Duodenal mucosa (tissue), 2 donors: ENCODE measurements around the gene PLCG2.

Experiments
- H3K27ac ChIP-seq: one replicate; pipeline ENCODE4 v1.7.0; 2013; ENCODE audit warnings: low read depth, low read length
- H3K27me3 ChIP-seq, 2 donors: one replicate each; pipeline ENCODE4 v1.7.0; 2013; ENCODE audit warnings: low read length in 2 of 2, control low read depth in 1 of 2; ENCODE audit not compliant: insufficient read depth in 2 of 2, control insufficient read depth in 1 of 2
- H3K36me3 ChIP-seq, 2 donors: one replicate each; pipeline ENCODE4 v1.7.0; 2013; ENCODE audit warnings: low read length in 2 of 2, control low read depth in 1 of 2; ENCODE audit not compliant: insufficient read depth in 2 of 2, control insufficient read depth in 1 of 2
- H3K4me1 ChIP-seq, 2 donors: one replicate each; pipeline ENCODE4 v1.7.0; 2013; ENCODE audit warnings: low read length in 2 of 2, control low read depth in 1 of 2; ENCODE audit not compliant: insufficient read depth in 2 of 2, control insufficient read depth in 1 of 2
- H3K4me3 ChIP-seq, 2 donors: one replicate each; pipeline ENCODE4 v1.7.0; 2013; ENCODE audit warnings: low read length in 2 of 2, low read depth in 1 of 2
- H3K9ac ChIP-seq, 2 donors: one replicate each; pipeline ENCODE4 v1.7.0; 2013; ENCODE audit warnings: low read length in 2 of 2, low read depth in 1 of 2
- H3K9me3 ChIP-seq, 2 donors: one replicate each; pipeline ENCODE4 v1.7.0; 2013; ENCODE audit warnings: low read length in 2 of 2, control low read depth in 1 of 2; ENCODE audit not compliant: control insufficient read depth in 1 of 2

Gene PLCG2

DNA sequence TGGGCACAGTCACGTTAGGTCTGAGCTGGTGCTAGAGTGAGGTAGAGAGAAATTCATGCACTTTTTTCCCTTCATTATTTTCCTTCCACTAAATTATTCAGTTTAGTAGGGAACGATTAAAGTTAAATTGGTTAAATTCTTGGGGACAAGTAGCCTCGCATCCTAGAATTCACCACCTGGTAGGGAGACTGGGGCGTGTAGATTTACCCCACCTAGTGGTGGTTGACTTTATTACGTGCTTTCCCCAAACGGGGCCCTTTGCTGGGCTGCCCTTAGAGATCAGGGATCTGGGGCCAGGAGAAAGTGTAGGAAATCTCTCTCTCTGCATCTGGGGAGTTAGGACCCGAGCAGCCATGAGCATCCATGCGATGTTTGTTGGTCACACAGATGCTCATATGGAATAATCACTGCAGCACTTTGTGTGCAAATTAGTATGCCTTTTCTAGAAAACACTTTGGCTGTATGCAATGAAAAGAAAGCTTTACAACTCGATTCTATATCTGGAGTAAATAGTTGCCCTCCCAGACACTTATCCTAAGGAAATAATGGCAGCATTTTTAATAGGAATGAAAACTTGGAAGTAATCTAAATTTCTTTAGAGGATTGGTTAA is 107.0 kb downstream of the PLCG2 start:
- Histone ChIP-seq H3K36me3 (peaks cover 4 to 20% of the 10 kb centered on the region in 2 donors), H3K4me3 (no peak overlapping the region), H3K9me3 (no peaks in the 10 kb centered on the region), H3K4me1 (no peaks in the 10 kb centered on the region), H3K27ac (no peak overlapping the region), H3K27me3 (no peaks in the 10 kb centered on the region), H3K9ac (no peak overlapping the region)

DNA sequence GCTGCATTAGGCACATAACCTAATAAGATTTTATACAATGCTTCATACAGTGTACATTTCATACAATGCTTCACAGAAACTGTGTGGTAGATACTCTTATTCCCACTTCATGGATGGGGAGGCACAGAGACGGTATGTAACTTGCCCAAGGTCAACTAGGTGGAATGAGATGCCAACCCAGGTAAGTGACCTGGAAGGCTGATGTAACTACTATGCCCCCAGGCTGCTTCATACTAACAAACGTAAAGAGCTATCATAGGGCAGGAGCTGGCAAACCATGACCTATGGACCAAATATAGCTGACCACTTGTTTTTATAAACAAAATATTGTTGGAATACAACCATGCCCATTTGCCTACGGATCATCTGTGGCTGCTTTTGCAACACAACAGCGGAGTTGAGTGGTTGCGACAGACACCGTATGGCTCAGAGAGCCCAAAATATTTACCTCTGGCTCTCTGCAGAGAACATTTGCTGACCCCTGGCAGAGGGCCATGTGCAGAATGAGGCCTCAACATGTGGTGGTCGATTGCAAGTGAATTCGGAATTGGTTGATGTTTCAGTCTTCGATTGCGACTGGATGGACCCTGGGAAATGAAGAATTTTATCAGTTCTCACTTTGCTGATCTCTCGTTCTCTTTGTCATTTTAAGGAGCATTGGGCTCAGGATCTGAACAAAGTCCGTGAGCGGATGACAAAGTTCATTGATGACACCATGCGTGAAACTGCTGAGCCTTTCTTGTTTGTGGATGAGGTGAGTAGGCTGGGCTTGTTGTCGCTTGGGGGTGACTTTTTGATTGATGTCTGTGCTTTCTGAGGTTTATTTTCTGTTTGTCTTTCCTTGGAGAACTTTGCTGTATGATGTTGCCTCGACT is 109.7 kb downstream of the PLCG2 start:
- no peak overlapping the region for H3K9ac ChIP-seq
- no peak overlapping the region for H3K4me3 ChIP-seq
- H3K27me3 ChIP-seq: no peaks in the 10 kb centered on the region
- no peak overlapping the region for H3K27ac ChIP-seq
- H3K4me1 ChIP-seq: no peaks in the 10 kb centered on the region
- no peaks in the 10 kb centered on the region for H3K9me3 ChIP-seq
- peaks cover 13 to 20% of the 10 kb centered on the region in 2 donors for H3K36me3 ChIP-seq

GRCh38 chr16:81891736-81892364 is 112.8 kb downstream of the PLCG2 start:
- no peaks in the 10 kb centered on the region for H3K27me3 ChIP-seq
- H3K4me1 ChIP-seq: no peaks in the 10 kb centered on the region
- no peaks in the 10 kb centered on the region for H3K9me3 ChIP-seq
- no peak overlapping the region for H3K4me3 ChIP-seq
- no peak overlapping the region for H3K27ac ChIP-seq
- no peak overlapping the region for H3K9ac ChIP-seq
- H3K36me3 ChIP-seq: peaks cover 22 to 36% of the 10 kb centered on the region in 2 donors

DNA sequence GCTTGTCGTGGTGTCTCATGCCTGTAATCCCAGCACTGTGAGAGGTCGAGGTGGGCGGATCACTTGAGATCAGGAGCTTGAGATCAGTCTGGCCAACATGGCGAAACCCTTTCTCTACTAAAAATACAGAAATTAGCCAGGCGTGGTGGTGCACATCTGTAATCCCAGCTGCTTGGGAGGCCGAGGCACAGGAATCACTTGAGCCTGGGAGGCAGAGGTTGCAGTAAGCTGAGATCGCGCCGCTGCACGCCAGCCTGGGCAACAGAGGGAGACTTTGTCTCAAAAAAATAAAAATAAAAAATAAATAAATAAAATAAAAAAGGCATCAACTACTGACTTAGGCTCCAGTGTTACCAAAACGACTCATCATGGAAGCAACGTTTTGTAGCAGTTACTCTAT is 115.5 kb downstream of the PLCG2 start:
- no peaks in the 10 kb centered on the region for H3K4me1 ChIP-seq

GRCh38 chr16:81896902-81897301 is 117.8 kb downstream of the PLCG2 start:
- Histone ChIP-seq H3K4me3 (no peak overlapping the region), H3K27ac (no peak overlapping the region), H3K27me3 (no peaks in the 10 kb centered on the region), H3K36me3 (peaks cover 31 to 62% of the 10 kb centered on the region in 2 donors), H3K9ac (no peak overlapping the region), H3K9me3 (no peaks in the 10 kb centered on the region), H3K4me1 (no peaks in the 10 kb centered on the region)

More for the DNA sequence above, 115.5 kb downstream of the PLCG2 start:
- no peak overlapping the region for H3K4me3 ChIP-seq
- peaks cover 25 to 55% of the 10 kb centered on the region in 2 donors for H3K36me3 ChIP-seq
- no peak overlapping the region for H3K9ac ChIP-seq
- H3K27ac ChIP-seq: no peak overlapping the region
- no peaks in the 10 kb centered on the region for H3K27me3 ChIP-seq
- H3K9me3 ChIP-seq: no peaks in the 10 kb centered on the region

GRCh38 chr16:81899601-81900000 is 120.5 kb downstream of the PLCG2 start:
- peaks cover 36 to 76% of the 10 kb centered on the region in 2 donors for H3K36me3 ChIP-seq
- no peak overlapping the region for H3K27ac ChIP-seq
- no peaks in the 10 kb centered on the region for H3K27me3 ChIP-seq
- no peaks in the 10 kb centered on the region for H3K9me3 ChIP-seq
- no peak overlapping the region for H3K9ac ChIP-seq
- H3K4me3 ChIP-seq: no peak overlapping the region
- H3K4me1 ChIP-seq: no peaks in the 10 kb centered on the region

DNA sequence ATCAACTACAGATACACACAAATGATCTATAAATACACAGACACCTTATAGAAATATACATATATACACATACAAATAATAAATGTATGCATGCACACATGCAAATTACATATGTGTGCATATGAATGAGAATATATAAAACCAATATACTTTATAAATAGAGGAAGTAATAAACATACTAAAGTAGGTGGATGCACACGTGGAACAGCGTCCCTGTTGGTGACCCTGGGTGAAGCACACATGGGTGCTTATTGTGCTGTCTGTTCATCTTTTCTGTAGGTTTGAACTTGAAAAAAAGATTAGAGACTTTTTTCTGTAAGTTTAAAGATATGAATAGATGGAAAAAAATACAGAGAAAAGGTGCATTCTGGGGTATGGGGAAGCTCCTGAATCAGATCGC is 120.9 kb downstream of the PLCG2 start:
- Histone ChIP-seq H3K36me3 (peaks cover 36 to 74% of the 10 kb centered on the region in 2 donors), H3K9me3 (no peaks in the 10 kb centered on the region), H3K27me3 (no peaks in the 10 kb centered on the region), H3K9ac (no peak overlapping the region), H3K27ac (no peak overlapping the region), H3K4me1 (no peaks in the 10 kb centered on the region), H3K4me3 (no peak overlapping the region)

DNA sequence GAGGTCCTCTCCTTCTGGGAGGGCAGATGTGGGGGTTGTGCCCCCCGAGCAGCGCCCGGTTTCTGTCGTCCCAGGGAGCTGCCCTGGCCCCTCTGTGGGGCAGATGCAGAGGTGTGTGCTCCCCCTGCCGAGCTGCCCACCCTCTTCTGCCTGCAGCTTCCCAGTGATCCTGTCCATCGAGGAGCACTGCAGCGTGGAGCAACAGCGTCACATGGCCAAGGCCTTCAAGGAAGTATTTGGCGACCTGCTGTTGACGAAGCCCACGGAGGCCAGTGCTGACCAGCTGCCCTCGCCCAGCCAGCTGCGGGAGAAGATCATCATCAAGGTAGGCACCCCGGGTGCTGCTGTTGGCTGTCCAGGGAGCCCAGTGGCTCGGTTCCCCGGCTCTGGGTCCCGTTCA is 121.4 kb downstream of the PLCG2 start:
- H3K9ac ChIP-seq: no peak overlapping the region

DNA sequence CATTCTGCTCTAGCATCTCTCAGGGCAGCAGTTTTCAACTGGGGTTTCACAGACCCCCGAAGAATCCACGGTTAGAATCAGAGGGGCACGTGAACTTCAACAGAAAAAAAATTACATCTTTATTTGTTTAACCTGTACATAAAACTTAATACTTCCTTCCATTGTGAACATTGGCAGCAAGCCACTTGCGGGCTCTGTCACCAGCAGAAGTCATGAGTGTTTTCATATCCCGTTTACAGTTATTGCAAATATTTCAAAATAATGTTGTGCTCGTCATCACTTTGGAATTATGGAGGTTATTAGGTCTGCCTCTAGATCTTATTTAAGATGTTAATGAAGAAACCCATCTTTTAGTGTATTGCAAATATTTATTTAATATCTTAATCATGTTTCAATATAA is 122.4 kb downstream of the PLCG2 start:
- Histone ChIP-seq H3K9ac (no peak overlapping the region), H3K4me1 (no peaks in the 10 kb centered on the region), H3K27ac (no peak overlapping the region), H3K36me3 (peaks cover 33 to 73% of the 10 kb centered on the region in 2 donors), H3K9me3 (no peaks in the 10 kb centered on the region), H3K27me3 (no peaks in the 10 kb centered on the region), H3K4me3 (no peak overlapping the region)

More for the DNA sequence above, 121.4 kb downstream of the PLCG2 start:
- Histone ChIP-seq H3K27me3 (no peaks in the 10 kb centered on the region), H3K4me3 (no peak overlapping the region), H3K36me3 (peaks cover 36 to 75% of the 10 kb centered on the region in 2 donors), H3K4me1 (no peaks in the 10 kb centered on the region), H3K27ac (no peak overlapping the region), H3K9me3 (no peaks in the 10 kb centered on the region)

DNA sequence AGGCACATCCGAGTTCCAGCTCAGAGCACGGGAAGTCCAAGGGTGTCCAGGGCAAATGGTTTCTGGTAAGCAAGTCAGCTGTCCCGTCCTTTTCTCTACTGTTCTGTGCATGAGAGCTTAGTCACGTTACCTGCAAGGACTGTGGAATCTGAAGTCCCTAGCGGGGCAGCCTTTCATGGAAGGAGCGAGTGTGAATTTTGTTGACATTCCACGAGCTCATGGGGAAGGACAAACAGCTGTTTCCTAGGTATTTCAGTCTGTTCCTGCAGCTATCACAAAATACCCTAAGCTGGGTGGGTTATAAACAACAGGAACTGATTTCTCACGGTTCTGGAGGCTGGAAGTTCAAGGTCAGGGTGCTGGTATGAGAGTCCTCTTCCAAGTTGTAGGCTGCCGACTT is 122.9 kb downstream of the PLCG2 start:
- Histone ChIP-seq H3K27ac (peak overlapping the region; percentile 17), H3K9ac (no peak overlapping the region), H3K27me3 (no peaks in the 10 kb centered on the region), H3K9me3 (no peaks in the 10 kb centered on the region), H3K4me1 (no peaks in the 10 kb centered on the region), H3K4me3 (no peak overlapping the region), H3K36me3 (peaks cover 28 to 69% of the 10 kb centered on the region in 2 donors)
